ENCODE results near the gene NFX1. TPM values are rescaled to one million over a fixed set of nuclear protein-coding genes. Genes with fewer than 3 reads are reported as not detected.

NFX1 gene
- total and polyA plus RNA-seq, 9 donors = 21.9 to 28.9 (median 24.7) TPM

GRCh38 chr9:33414268-33414667 is 124.0 kb downstream of the NFX1 start:
- DNase-seq = no peak
- Histone ChIP-seq H3K4me3 (ENCODE audit: low read length) (no peak overlapping the region), H3K27me3 (ENCODE audit: control insufficient read depth, insufficient read depth, low read length) (peaks cover 2% of the 10 kb centered on the region), H3K9me3 (replicated peaks; ENCODE audit: control insufficient read depth, low read depth, low read length) (no peaks in the 10 kb centered on the region), H3K4me1 (ENCODE audit: control insufficient read depth, insufficient read depth, low read length) (peaks cover 7% of the 10 kb centered on the region), H3K36me3 (ENCODE audit: control insufficient read depth, insufficient read depth, low read length) (no peaks in the 10 kb centered on the region), H3K27ac (ENCODE audit: low read length) (no peak overlapping the region)
- 44% methylated on average over 2 of the region's 3 CpGs for WGBS (ENCODE audit: insufficient coverage)

DNA sequence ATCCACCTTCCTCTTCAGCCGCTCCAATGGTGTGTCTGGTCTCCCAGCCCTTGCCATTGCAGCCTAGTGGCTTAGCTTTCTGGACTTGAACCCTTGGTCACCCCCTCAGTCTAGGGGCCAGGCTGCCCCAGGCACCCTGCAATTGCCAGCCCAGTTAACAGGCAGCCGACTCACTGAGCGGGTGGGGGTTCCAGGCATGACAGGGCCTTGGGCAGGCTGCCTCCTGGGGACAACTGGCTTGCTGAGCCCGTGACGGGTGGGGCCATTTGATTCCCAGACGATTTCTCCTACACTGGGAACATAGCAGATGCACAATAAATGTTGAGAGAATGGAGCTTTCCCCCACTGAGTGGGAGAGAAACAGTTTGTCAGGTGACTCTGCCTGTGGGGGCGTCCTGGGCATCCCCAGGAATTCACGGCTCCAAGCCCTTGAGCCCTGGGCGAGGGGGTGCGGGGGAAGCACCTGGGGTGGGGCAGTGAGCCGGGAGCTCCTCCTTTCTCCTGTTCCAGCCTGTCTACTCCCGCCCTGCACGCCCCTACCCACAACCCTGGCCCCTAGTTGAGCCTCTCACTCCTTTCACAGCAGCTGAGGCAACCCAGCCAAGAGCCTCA is 124.7 kb downstream of the NFX1 start:
- DNase-seq = no peak
- peaks cover 5% of the 10 kb centered on the region for H3K27me3 ChIP-seq (ENCODE audit: control insufficient read depth, insufficient read depth, low read length)
- H3K4me3 ChIP-seq (ENCODE audit: low read length) = no peak overlapping the region
- H3K36me3 ChIP-seq (ENCODE audit: control insufficient read depth, insufficient read depth, low read length) = no peaks in the 10 kb centered on the region
- H3K9me3 ChIP-seq (replicated peaks; ENCODE audit: control insufficient read depth, low read depth, low read length) = no peaks in the 10 kb centered on the region
- WGBS (ENCODE audit: insufficient coverage) = 60% methylated on average over 1 of the region's 13 CpGs
- no peak overlapping the region for H3K27ac ChIP-seq (ENCODE audit: low read length)
- H3K4me1 ChIP-seq (ENCODE audit: control insufficient read depth, insufficient read depth, low read length) = peaks cover 7% of the 10 kb centered on the region

GRCh38 chr9:33415501-33416038 is 125.3 kb downstream of the NFX1 start:
- peaks cover 5% of the 10 kb centered on the region for H3K27me3 ChIP-seq (ENCODE audit: control insufficient read depth, insufficient read depth, low read length)
- peaks cover 7% of the 10 kb centered on the region for H3K4me1 ChIP-seq (ENCODE audit: control insufficient read depth, insufficient read depth, low read length)
- WGBS (ENCODE audit: insufficient coverage) = 22% methylated on average over 8 of the region's 9 CpGs
- H3K27ac ChIP-seq (ENCODE audit: low read length) = no peak overlapping the region
- H3K9me3 ChIP-seq (replicated peaks; ENCODE audit: control insufficient read depth, low read depth, low read length) = no peaks in the 10 kb centered on the region
- peak; percentile 34 for DNase-seq
- H3K36me3 ChIP-seq (ENCODE audit: control insufficient read depth, insufficient read depth, low read length) = no peaks in the 10 kb centered on the region
- H3K4me3 ChIP-seq (ENCODE audit: low read length) = no peak overlapping the region

DNA sequence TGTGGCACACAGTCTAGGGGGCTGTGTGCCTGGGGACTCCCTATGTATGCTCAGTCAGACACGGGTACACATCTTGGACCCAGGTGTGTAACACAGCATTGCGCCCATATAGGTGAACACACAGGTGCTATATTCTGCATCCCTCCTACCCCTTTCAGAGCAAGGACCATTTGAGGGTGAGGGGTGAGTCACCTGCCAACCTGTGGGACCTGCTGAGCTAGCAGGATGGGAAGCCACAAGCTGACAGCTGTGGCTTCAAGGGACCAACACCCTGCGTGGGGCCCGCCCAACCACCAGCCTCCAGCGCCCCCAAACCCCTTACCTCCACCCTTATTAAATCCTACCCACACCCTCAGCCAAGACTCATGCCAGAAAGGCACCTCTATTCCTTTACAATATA is 126.7 kb downstream of the NFX1 start:
- H3K27me3 ChIP-seq (ENCODE audit: control insufficient read depth, insufficient read depth, low read length) = peaks cover 5% of the 10 kb centered on the region
- no peaks in the 10 kb centered on the region for H3K9me3 ChIP-seq (replicated peaks; ENCODE audit: control insufficient read depth, low read depth, low read length)
- no peaks in the 10 kb centered on the region for H3K36me3 ChIP-seq (ENCODE audit: control insufficient read depth, insufficient read depth, low read length)
- H3K4me3 ChIP-seq (ENCODE audit: low read length) = no peak overlapping the region
- peaks cover 7% of the 10 kb centered on the region for H3K4me1 ChIP-seq (ENCODE audit: control insufficient read depth, insufficient read depth, low read length)
- H3K27ac ChIP-seq (ENCODE audit: low read length) = no peak overlapping the region
- WGBS (ENCODE audit: insufficient coverage) = 97% methylated on average over 3 of the region's 5 CpGs
- no peak for DNase-seq

- peaks cover 5% of the 10 kb centered on the region for H3K27me3 ChIP-seq (ENCODE audit: control insufficient read depth, insufficient read depth, low read length)
- H3K4me3 ChIP-seq (ENCODE audit: low read length) = no peak overlapping the region
- no peaks in the 10 kb centered on the region for H3K36me3 ChIP-seq (ENCODE audit: control insufficient read depth, insufficient read depth, low read length)
- H3K4me1 ChIP-seq (ENCODE audit: control insufficient read depth, insufficient read depth, low read length) = peaks cover 7% of the 10 kb centered on the region
- no peaks in the 10 kb centered on the region for H3K9me3 ChIP-seq (replicated peaks; ENCODE audit: control insufficient read depth, low read depth, low read length)
- DNase-seq = no peak
- no peak overlapping the region for H3K27ac ChIP-seq (ENCODE audit: low read length)
- WGBS (ENCODE audit: insufficient coverage) = 100% methylated on average over 1 of the region's 8 CpGs
Measured at GRCh38 chr9:33418090-33418489, 127.8 kb downstream of the NFX1 start.

DNA sequence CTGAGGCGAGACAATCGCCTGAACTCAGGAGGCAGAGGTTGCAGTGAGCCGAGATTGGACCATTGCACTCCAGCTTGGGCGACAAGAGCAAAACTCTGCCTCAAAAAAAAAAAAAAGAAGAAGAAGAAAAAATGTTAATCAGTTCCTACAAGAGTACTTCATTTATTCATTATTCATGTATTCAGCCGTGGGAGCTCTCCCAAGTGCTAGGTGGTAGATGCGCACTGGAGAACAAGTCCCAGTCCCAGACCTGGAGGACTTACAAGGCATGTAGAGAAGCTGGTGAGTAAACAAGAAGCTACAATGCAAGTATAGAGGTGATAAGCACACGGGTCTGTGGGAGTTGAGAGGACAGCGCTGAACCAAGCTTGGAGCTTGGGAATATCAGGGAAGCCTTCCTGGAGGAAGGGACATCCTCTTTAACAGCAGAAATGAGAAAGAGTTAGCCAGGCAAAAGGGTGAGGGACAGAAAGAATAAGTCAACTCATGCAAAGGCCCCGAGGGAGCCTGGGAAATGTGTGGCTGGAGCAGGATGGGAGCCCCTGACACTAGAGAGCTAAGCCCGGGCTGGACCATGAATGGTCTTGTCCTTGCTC is 129.5 kb downstream of the NFX1 start:
- H3K4me3 ChIP-seq (ENCODE audit: low read length) = no peak overlapping the region
- no peaks in the 10 kb centered on the region for H3K9me3 ChIP-seq (replicated peaks; ENCODE audit: control insufficient read depth, low read depth, low read length)
- no peak for DNase-seq
- peaks cover 5% of the 10 kb centered on the region for H3K27me3 ChIP-seq (ENCODE audit: control insufficient read depth, insufficient read depth, low read length)
- WGBS (ENCODE audit: insufficient coverage) = 55% methylated on average over 5 of the region's 10 CpGs
- H3K27ac ChIP-seq (ENCODE audit: low read length) = no peak overlapping the region
- H3K4me1 ChIP-seq (ENCODE audit: control insufficient read depth, insufficient read depth, low read length) = peaks cover 6% of the 10 kb centered on the region
- H3K36me3 ChIP-seq (ENCODE audit: control insufficient read depth, insufficient read depth, low read length) = no peaks in the 10 kb centered on the region

Other genes starting within 250 kb of the NFX1 start
- 24.6 TPM for gene SMU1, start 213.8 kb upstream of the NFX1 start, total RNA-seq
- 10 to 100 TPM; 14.1 to 20.3 (median 17.3) TPM for gene SMU1, start 213.8 kb upstream of the NFX1 start, polyA plus RNA-seq (ENCODE audit: insufficient read depth in 1 of 8, insufficient read length in 8 of 8, low replicate concordance in 1 of 8)
- gene B4GALT1, start 123.2 kb upstream of the NFX1 start, total RNA-seq = 14.6 TPM
- 10 to 100 TPM; 32.0 to 62.7 (median 45.1) TPM for gene B4GALT1, start 123.2 kb upstream of the NFX1 start, polyA plus RNA-seq (ENCODE audit: insufficient read depth in 1 of 8, insufficient read length in 8 of 8, low replicate concordance in 1 of 8)
- gene SPINK4, start 50.3 kb upstream of the NFX1 start, total RNA-seq = 0.31 TPM
- gene SPINK4, start 50.3 kb upstream of the NFX1 start, polyA plus RNA-seq (ENCODE audit: insufficient read depth in 1 of 8, insufficient read length in 8 of 8, low replicate concordance in 1 of 8) = under 1 TPM in 3 of 8 donors, not detected in 5; 0.28 to 0.58 (median 0.49) TPM
- 54.1 TPM for gene BAG1, start 25.8 kb upstream of the NFX1 start, total RNA-seq
- 10 to 100 TPM; 72.8 to 94.4 (median 83.1) TPM for gene BAG1, start 25.8 kb upstream of the NFX1 start, polyA plus RNA-seq (ENCODE audit: insufficient read depth in 1 of 8, insufficient read length in 8 of 8, low replicate concordance in 1 of 8)
- 69.5 TPM for gene CHMP5, start 25.5 kb upstream of the NFX1 start, total RNA-seq
- gene CHMP5, start 25.5 kb upstream of the NFX1 start, polyA plus RNA-seq (ENCODE audit: insufficient read depth in 1 of 8, insufficient read length in 8 of 8, low replicate concordance in 1 of 8) = 10 to 100 TPM; 67.0 to 87.3 (median 73.2) TPM
- 0.93 TPM for gene AQP7, start 112.1 kb downstream of the NFX1 start, total RNA-seq
- gene AQP7, start 112.1 kb downstream of the NFX1 start, polyA plus RNA-seq (ENCODE audit: insufficient read depth in 1 of 8, insufficient read length in 8 of 8, low replicate concordance in 1 of 8) = 1 to 10 TPM; 1.1 to 4.4 (median 1.8) TPM
- gene AQP3, start 157.1 kb downstream of the NFX1 start, total RNA-seq = 5.6 TPM
- 10 to 100 TPM in 2 of 8 donors, 1 to 10 TPM in 6; 5.6 to 14.0 (median 8.5) TPM for gene AQP3, start 157.1 kb downstream of the NFX1 start, polyA plus RNA-seq (ENCODE audit: insufficient read depth in 1 of 8, insufficient read length in 8 of 8, low replicate concordance in 1 of 8)
- 16.8 TPM for gene NOL6, start 183.4 kb downstream of the NFX1 start, total RNA-seq
- gene NOL6, start 183.4 kb downstream of the NFX1 start, polyA plus RNA-seq (ENCODE audit: insufficient read depth in 1 of 8, insufficient read length in 8 of 8, low replicate concordance in 1 of 8) = 10 to 100 TPM; 21.3 to 30.0 (median 23.5) TPM
- gene ANKRD18B, start 233.7 kb downstream of the NFX1 start, total RNA-seq = 1.2 TPM
- gene ANKRD18B, start 233.7 kb downstream of the NFX1 start, polyA plus RNA-seq (ENCODE audit: insufficient read depth in 1 of 8, insufficient read length in 8 of 8, low replicate concordance in 1 of 8) = 1 to 10 TPM in 1 of 8 donors, under 1 TPM in 6, not detected in 1; 0.12 to 2.7 (median 0.27) TPM

All from muscle of leg (tissue), 11 donors.